GM12878 (cell line): Measurements from ENCODE around the gene NMT1. TPM values are rescaled to one million over a fixed set of nuclear protein-coding genes. Genes with fewer than 3 reads are reported as not detected.
A peak's percentile ranks its signal among the peaks of the same experiment; 100 is the strongest.

Source experiments
- ATAC-seq: fragments of 200-7000 bp; cut with Tn5 transposase; 3 replicates; pipeline ENCODE4 v1.9.1; 2020; ENCODE audit warnings: mild to moderate bottlenecking, moderate library complexity
- BruUV-seq: library from RNA; stranded (reverse); fragments of 400-500 nt; replicated peaks from 2 replicates; lab custom pipeline; 2021; lab: Mats Ljungman, UMichigan
- CTCF ChIA-PET: fragments of 300-600 bp; sonication (Branson Sonifier 250); formaldehyde crosslinking; extraction: SDS; loops from one replicate; lab custom pipeline; 2021; ENCODE audit warnings: inconsistent platforms; lab: Yijun Ruan, JAX
- POLR2A ChIA-PET: fragments of 350-600 bp; formaldehyde crosslinking; extraction: SDS; loops from one replicate; lab custom pipeline; 2021; ENCODE audit warnings: inconsistent platforms; lab: Charles Lee
- RAD21 ChIA-PET: fragments of 300-600 bp; sonication (Branson Sonifier 250); formaldehyde crosslinking; loops from one replicate; lab custom pipeline; 2023; ENCODE audit warnings: antibody characterized with exemption; ENCODE audit not compliant: unreplicated experiment; lab: Charles Lee
- SMC1A ChIA-PET: fragments of 300-600 bp; sonication (Branson Sonifier 250); formaldehyde crosslinking; loops from one replicate; lab custom pipeline; 2023; ENCODE audit not compliant: unreplicated experiment, uncharacterized antibody; lab: Charles Lee
- DNase-seq: peaks from one replicate; pipeline ENCODE4 v3.0.0-alpha.2; 2011; ENCODE audit warnings: low read depth, low spot score
- FAIRE-seq: peaks from 3 replicates; lab custom pipeline; 2011; peaks lifted over from hg19 to GRCh38; lab: Jason Lieb, UNC
- H2AFZ ChIP-seq: 2 replicates; pipeline ENCODE4 v1.6.0; 2011; ENCODE audit warnings: low read depth, low read length, control low read depth; ENCODE audit not compliant: control insufficient read depth
- H3K27ac ChIP-seq: 2 replicates; pipeline ENCODE4 v1.5.1; 2011; ENCODE audit warnings: control low read depth; ENCODE audit not compliant: control insufficient read depth, insufficient read depth
- H3K27me3 ChIP-seq, 2 experiments: replicated peaks in 1 of 2; 2 replicates each; pipeline versions ENCODE4 v1.6.0 to v1.6.1; 2011; ENCODE audit warnings: low read length in 1 of 2; ENCODE audit not compliant: control insufficient read depth in 2 of 2, insufficient read depth in 2 of 2
- H3K36me3 ChIP-seq, 2 experiments: 2 replicates each; pipeline ENCODE4 v1.5.1; 2011; ENCODE audit warnings: low read length in 1 of 2; ENCODE audit not compliant: control insufficient read depth in 2 of 2, insufficient read depth in 2 of 2
- H3K4me1 ChIP-seq: 2 replicates; pipeline ENCODE4 v1.6.1; 2011; ENCODE audit warnings: mild to moderate bottlenecking, low read length, moderate library complexity, mixed read lengths; ENCODE audit not compliant: control insufficient read depth, insufficient read depth
- H3K4me2 ChIP-seq: 2 replicates; pipeline ENCODE4 v1.6.0; 2011; ENCODE audit warnings: control low read depth; ENCODE audit not compliant: control insufficient read depth, insufficient read depth
- H3K4me3 ChIP-seq: fragments of 200-600 bp; sonication (generic); 2 replicates; pipeline ENCODE4 v1.5.1; 2016
- H3K79me2 ChIP-seq: 2 replicates; pipeline ENCODE4 v1.6.0; 2011; ENCODE audit warnings: low read length; ENCODE audit not compliant: control insufficient read depth, insufficient read depth
- H3K9ac ChIP-seq: 2 replicates; pipeline ENCODE4 v1.8.0; 2011; ENCODE audit warnings: low read length, control low read depth, mixed read lengths; ENCODE audit not compliant: control insufficient read depth, insufficient read depth
- H3K9me3 ChIP-seq: replicated peaks from 3 replicates; pipeline ENCODE4 v1.5.1; 2011; ENCODE audit warnings: mild to moderate bottlenecking, low read length; ENCODE audit not compliant: control insufficient read depth, insufficient read depth
- H4K20me1 ChIP-seq: 2 replicates; pipeline ENCODE4 v1.6.0; 2011; ENCODE audit not compliant: control insufficient read depth, insufficient read depth
- ELK1 ChIP-seq: IDR thresholded peaks from 2 replicates; pipeline ENCODE4 v1.6.1; 2012; ENCODE audit warnings: low read depth, low read length, improper control_type of control experiment
- GABPA ChIP-seq: IDR thresholded peaks from 2 replicates; pipeline ENCODE4 v1.6.1; 2014; ENCODE audit warnings: antibody characterized with exemption, low read depth, mild to moderate bottlenecking, inconsistent platforms
- MXI1 ChIP-seq: fragments of 150-350 bp; IDR thresholded peaks from 2 replicates; pipeline ENCODE4 v1.6.1; 2011; ENCODE audit warnings: low read depth, mild to moderate bottlenecking, inconsistent platforms, low read length, improper control_type of control experiment
- NR2F1 ChIP-seq: fragments of 450-650 bp; conservative IDR thresholded peaks from 2 replicates; pipeline ENCODE4 v1.6.1; 2017; ENCODE audit warnings: mild to moderate bottlenecking
- YY1 ChIP-seq: IDR thresholded peaks from 2 replicates; pipeline ENCODE4 v1.6.1; 2011; ENCODE audit warnings: low read depth, mild to moderate bottlenecking, low read length
- ZBED1 ChIP-seq: IDR thresholded peaks from 2 replicates; pipeline ENCODE4 v1.6.1; 2016; ENCODE audit warnings: borderline replicate concordance
- WGBS: methylation state at CpG from one replicate; pipeline ENCODE4 v1.1.6; 2016; ENCODE audit warnings: low lambda C conversion rate; ENCODE audit not compliant: insufficient replicate concordance, insufficient coverage; ENCODE audit errors: missing lambda C conversion rate; 5-methylcytosine and 5-hydroxymethylcytosine counted together
- in situ Hi-C: fragments of 300-500 bp; cut with MboI; formaldehyde crosslinking; loops from 9 replicates; pipeline ENCODE4 v1.14.3; 2018; ENCODE audit warnings: mixed read lengths
- intact Hi-C: fragments of 100-400 bp; cut with micrococcal nuclease; formaldehyde crosslinking; loops from one replicate; pipeline ENCODE4 v1.14.2; 2022; ENCODE audit not compliant: unreplicated experiment
- polyA plus RNA-seq, 11 experiments: library from polyadenylated mRNA; depleted of rRNA in 4 of 11; unstranded in 6 of 11; stranded (reverse) in 5 of 11; fragments of >200 nt; fragmentation: Nextera tagmentation in 4 of 11; fragmentation: Illumina TruSeq in 1 of 11; extraction: Ambion mirVana in 4 of 11; extraction: Trizol in 1 of 11; gene quantifications; 1 replicate in 1 of 11; 2 replicates in 10 of 11; pipeline versions ENCODE4 v1.2.1 to v1.2.3, GENCODE V29; 2011 to 2016; ENCODE audit warnings: inconsistent platforms in 2 of 11, missing spikeins in 2 of 11, low read depth in 1 of 11
- total RNA-seq, 4 experiments: library from RNA; depleted of rRNA in 3 of 4; stranded (reverse); fragments of >200 nt in 3 of 4; fragmentation: Illumina TruSeq in 1 of 4; extraction: Trizol in 1 of 4; gene quantifications; 2 replicates each; pipeline versions ENCODE4 v1.2.1 to v1.2.3, GENCODE V29; 2013 to 2021
- TF ChIP-seq, protein P1 (sequence below): fragments of 450-650 bp; IDR thresholded peaks from 2 replicates; pipeline ENCODE4 v1.6.1; 2017; ENCODE audit warnings: mild to moderate bottlenecking

NMT1 gene
- total and polyA plus RNA-seq, 10 of the 15 experiments (the other 5 are each of a cell fraction or from before 2014, with no cell fraction given): 96.7 to 395 (median 222) TPM

DNA sequence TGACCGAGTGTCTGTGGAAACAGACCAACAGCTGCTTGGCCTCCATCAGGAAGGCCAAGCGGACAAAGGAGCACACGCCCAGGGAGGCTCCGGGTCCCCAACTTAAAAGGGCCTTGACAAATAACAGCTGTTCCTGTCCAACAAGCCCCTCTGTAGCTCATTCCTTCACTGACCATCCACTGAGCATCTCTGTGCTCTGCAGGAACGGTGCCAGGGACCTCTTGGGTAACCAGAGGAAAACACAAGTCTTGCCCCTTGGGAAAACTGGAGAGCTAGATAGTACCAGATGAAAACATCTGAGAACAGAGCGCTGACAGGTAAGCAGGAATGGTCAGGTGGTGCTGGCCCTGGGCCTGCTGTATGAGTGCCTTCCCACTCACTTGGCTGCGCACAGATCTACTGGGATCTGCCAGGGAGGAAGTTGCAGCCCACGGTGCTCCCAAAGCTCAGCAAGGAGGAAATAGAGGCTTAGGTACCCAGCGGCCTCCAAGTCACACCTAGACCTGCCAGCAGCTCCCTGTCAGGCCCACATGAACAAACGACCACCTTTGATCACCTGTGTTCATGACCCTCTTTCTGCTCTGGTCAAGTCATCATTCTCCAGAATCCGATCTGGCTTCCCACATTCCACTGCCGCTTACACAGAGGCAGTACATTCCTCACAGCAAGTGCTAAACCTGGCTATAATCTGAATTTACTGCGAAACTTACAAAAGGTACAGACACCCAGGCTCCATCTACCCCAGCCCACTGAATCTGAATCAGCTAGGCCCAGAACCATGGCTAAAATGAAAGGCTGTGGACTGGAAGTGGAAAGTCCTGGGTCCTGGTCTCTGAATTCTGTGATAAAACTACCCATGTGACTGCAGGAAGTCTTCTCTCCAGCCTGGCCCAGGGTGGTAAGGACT, 22.1 kb upstream of the NMT1 start:
- DNase-seq (no peak), ATAC-seq (no peak)
- H4K20me1 ChIP-seq: no peaks in the 10 kb centered on the region
- 79% methylated on average over 13 of the region's 13 CpGs for WGBS
- no peaks in the 10 kb centered on the region; a peak in 2 of 4 replicates for H3K36me3 ChIP-seq
- no peak overlapping the region for H3K4me2 ChIP-seq
- no peaks in the 10 kb centered on the region for H3K27me3 ChIP-seq
- H3K4me1 ChIP-seq: peaks cover 6% of the 10 kb centered on the region
- TF ChIP-seq, protein P1, sequence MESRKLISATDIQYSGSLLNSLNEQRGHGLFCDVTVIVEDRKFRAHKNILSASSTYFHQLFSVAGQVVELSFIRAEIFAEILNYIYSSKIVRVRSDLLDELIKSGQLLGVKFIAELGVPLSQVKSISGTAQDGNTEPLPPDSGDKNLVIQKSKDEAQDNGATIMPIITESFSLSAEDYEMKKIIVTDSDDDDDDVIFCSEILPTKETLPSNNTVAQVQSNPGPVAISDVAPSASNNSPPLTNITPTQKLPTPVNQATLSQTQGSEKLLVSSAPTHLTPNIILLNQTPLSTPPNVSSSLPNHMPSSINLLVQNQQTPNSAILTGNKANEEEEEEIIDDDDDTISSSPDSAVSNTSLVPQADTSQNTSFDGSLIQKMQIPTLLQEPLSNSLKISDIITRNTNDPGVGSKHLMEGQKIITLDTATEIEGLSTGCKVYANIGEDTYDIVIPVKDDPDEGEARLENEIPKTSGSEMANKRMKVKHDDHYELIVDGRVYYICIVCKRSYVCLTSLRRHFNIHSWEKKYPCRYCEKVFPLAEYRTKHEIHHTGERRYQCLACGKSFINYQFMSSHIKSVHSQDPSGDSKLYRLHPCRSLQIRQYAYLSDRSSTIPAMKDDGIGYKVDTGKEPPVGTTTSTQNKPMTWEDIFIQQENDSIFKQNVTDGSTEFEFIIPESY: no peak
- TF ChIP-seq NR2F1: no peak
- no peak for TF ChIP-seq ZBED1
- no peak for TF ChIP-seq GABPA
- no peak for TF ChIP-seq ELK1
- no peak for TF ChIP-seq MXI1
- TF ChIP-seq YY1: no peak
- TF ChIP-seq, all 136 proteins: peak for 0
- H2AFZ ChIP-seq: no peak overlapping the region
- H3K9ac ChIP-seq: peak overlapping the region; percentile 4; the same call in 1 of the 2 replicates
- peak overlapping the region; percentile 69 for H3K27ac ChIP-seq
- RAD21 ChIA-PET: interaction anchor here (1.3 to 3.1 kb wide), 6 partner anchors 11 to 118 kb away, joined by 5 to 26 read pairs (median 8); partner anchors contain the start of genes DCAKD and NMT1
- SMC1A ChIA-PET: interaction anchor here (1.2 to 2.9 kb wide), 11 partner anchors 9 to 119 kb away, joined by 3 to 30 read pairs (median 8); partner anchors contain the start of genes DCAKD and NMT1
- H3K4me3 ChIP-seq: no peak overlapping the region
- CTCF ChIA-PET: interaction anchor here (0.7 to 4.3 kb wide), 12 partner anchors 10 to 1021 kb away, joined by 3 to 24 read pairs (median 6); partner anchors contain the start of gene ACBD4
- H3K9me3 ChIP-seq: no peaks in the 10 kb centered on the region
- intact Hi-C loops: no loop called here
- TSS peak; percentile 43 for BruUV-seq
- no peak for FAIRE-seq
- H3K79me2 ChIP-seq: peaks cover 19% of the 10 kb centered on the region
- POLR2A ChIA-PET: interaction anchor here (0.5 to 4.2 kb wide), 12 partner anchors 8 to 139 kb away, joined by 3 to 34 read pairs (median 4); partner anchors contain the start of genes DCAKD, HEXIM1 and NMT1
- in situ Hi-C loops: no loop called here
